Uterus (tissue), 4 donors: ENCODE measurements around the gene PIAS1. TPM values are rescaled to one million over a fixed set of nuclear protein-coding genes. Genes with fewer than 3 reads are reported as not detected.

Source experiments
- DNase-seq, 2 donors: peaks; one replicate each; pipeline ENCODE4 v3.0.0-alpha.2; 2019 to 2020
- H3K27ac ChIP-seq, 2 donors: fragments of 200-600 bp; sonication (generic); 1 replicate in 1 of 2; 2 replicates in 1 of 2; pipeline ENCODE4 v1.5.1; 2016 to 2018
- H3K27me3 ChIP-seq, 2 donors: fragments of 200-600 bp; sonication (generic); one replicate each; pipeline ENCODE4 v1.5.1; 2018 to 2019; ENCODE audit warnings: control low read depth in 1 of 2
- H3K36me3 ChIP-seq, 2 donors: fragments of 200-600 bp; sonication (generic); one replicate each; pipeline ENCODE4 v1.5.1; 2019; ENCODE audit warnings: control low read depth in 1 of 2
- H3K4me1 ChIP-seq, 2 donors: fragments of 200-600 bp; sonication (generic); one replicate each; pipeline ENCODE4 v1.5.1; 2018 to 2019; ENCODE audit warnings: control low read depth in 1 of 2
- H3K4me3 ChIP-seq, 2 donors: fragments of 200-600 bp; sonication (generic); 1 replicate in 1 of 2; 2 replicates in 1 of 2; pipeline ENCODE4 v1.5.1; 2018 to 2019; ENCODE audit warnings: mild to moderate bottlenecking in 1 of 2
- H3K9me3 ChIP-seq, 2 donors: fragments of 200-600 bp; sonication (generic); one replicate each; pipeline ENCODE4 v1.5.1; 2019; ENCODE audit warnings: control low read depth in 1 of 2
- CTCF ChIP-seq, 4 experiments: fragments of 200-600 bp in 2 of 4; fragments of 450-650 bp in 2 of 4; sonication (generic) in 2 of 4; IDR thresholded peaks; one replicate each; pipeline ENCODE4 v1.5.1; 2016 to 2019; ENCODE audit warnings: antibody characterized with exemption in 4 of 4, mild to moderate bottlenecking in 2 of 4, moderate library complexity in 1 of 4
- POLR2A ChIP-seq, 2 donors: fragments of 450-650 bp; IDR thresholded peaks; one replicate each; pipeline ENCODE4 v1.6.1; 2016; ENCODE audit warnings: antibody characterized with exemption in 2 of 2, mild to moderate bottlenecking in 1 of 2, moderate library complexity in 1 of 2
- intact Hi-C: fragments of 100-400 bp; cut with DNase I; formaldehyde crosslinking; loops from one replicate; pipeline ENCODE4 v1.15.1; 2023; ENCODE audit warnings: low total_unique reads
- total RNA-seq, 4 donors: library from RNA; depleted of rRNA in 3 of 4; stranded (reverse); fragments of >200 nt in 3 of 4; gene quantifications; one replicate each; pipeline versions ENCODE4 v1.1.0 to v1.2.4, GENCODE V29; 2014 to 2023
- donor health status: DM: yes; HTN: yes; CAD: no.

PIAS1 gene
- total RNA-seq, 4 donors from 2014 or later: 19.1 to 171 (median 95.9) TPM

- intact Hi-C loops: no loop called here
- H3K4me3 ChIP-seq: no peak overlapping the region
- DNase-seq: no peak
- no peaks in the 10 kb centered on the region for H3K4me1 ChIP-seq
- H3K27ac ChIP-seq: no peak overlapping the region
- no peaks in the 10 kb centered on the region for H3K27me3 ChIP-seq
- no peaks in the 10 kb centered on the region for H3K9me3 ChIP-seq
- H3K36me3 ChIP-seq: no peaks in the 10 kb centered on the region
- TF ChIP-seq CTCF (IDR thresholded peaks at IDR 0.05): no peak
- no peak for TF ChIP-seq POLR2A (IDR thresholded peaks at IDR 0.05)
These were observed 187.2 kb downstream of the PIAS1 start for GRCh38 chr15:68241088-68241935.

Other genes with a start within 250 kb of the PIAS1 start
- gene SKOR1, start 228.8 kb upstream of the PIAS1 start, total RNA-seq: 1 to 10 TPM in 1 of 4 donors, under 1 TPM in 2, not detected in 1; 0.35 to 1.7 (median 0.77) TPM
- not detected for gene RNU6-1, start 214.3 kb upstream of the PIAS1 start, total RNA-seq
- gene CALML4, start 151.0 kb downstream of the PIAS1 start, total RNA-seq: 10 to 100 TPM in 1 of 4 donors, 1 to 10 TPM in 2, under 1 TPM in 1; 0.88 to 13.8 (median 8.3) TPM
- gene CLN6, start 175.4 kb downstream of the PIAS1 start, total RNA-seq: 10 to 100 TPM in 2 of 4 donors, 1 to 10 TPM in 2; 1.8 to 34.0 (median 13.1) TPM
- 100 to 1,000 TPM in 2 of 4 donors, 10 to 100 TPM in 2; 39.4 to 130 (median 77.4) TPM for gene FEM1B, start 223.4 kb downstream of the PIAS1 start, total RNA-seq